VCaP (cell line): Measurements from ENCODE around the gene CBX1.

Source experiments
- H3K27ac ChIP-seq: fragments of 450-650 bp; 2 replicates; pipeline ENCODE4 v1.5.1; 2017
- CTCF ChIP-seq: fragments of 450-650 bp; conservative IDR thresholded peaks from 2 replicates; pipeline ENCODE4 v1.5.1; 2017; ENCODE audit warnings: mild to moderate bottlenecking, moderate library complexity

The CBX1 gene

GRCh38 chr17:48021934-48022333 is 79.3 kb downstream of the CBX1 start:
- no peak for TF ChIP-seq CTCF
- no peak overlapping the region for H3K27ac ChIP-seq
